ENCODE results near the gene CEP112. TPM values are rescaled to one million over a fixed set of nuclear protein-coding genes. Genes with fewer than 3 reads are reported as not detected.
"Not testable (repeated sequence)": the region's sequence is repeated elsewhere in the genome, so short reads cannot be mapped to it uniquely, and the experiment has no call there.

Gene CEP112
- total RNA-seq, 1 donor from 2014 or later = 14.8 TPM

DNA sequence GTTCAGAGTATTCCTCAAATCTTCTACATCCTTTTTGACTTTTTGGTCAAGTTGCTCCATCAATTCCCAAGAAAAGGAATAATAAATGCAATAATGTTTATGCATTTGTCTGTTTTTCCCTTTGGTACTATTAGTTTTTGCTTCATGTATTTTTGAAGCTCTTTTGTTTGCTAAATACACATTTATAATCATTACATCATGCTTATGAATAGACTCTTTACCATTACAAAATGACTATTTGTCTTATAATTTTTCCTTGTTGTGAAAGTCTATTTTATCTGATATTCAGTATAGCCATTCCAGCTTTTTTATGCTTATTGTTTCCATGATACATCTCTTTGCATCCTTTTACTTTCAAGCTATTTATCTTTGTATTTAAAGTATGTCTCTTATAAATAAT, 41.2 kb downstream of the CEP112 start:
- no peak for DNase-seq

DNA sequence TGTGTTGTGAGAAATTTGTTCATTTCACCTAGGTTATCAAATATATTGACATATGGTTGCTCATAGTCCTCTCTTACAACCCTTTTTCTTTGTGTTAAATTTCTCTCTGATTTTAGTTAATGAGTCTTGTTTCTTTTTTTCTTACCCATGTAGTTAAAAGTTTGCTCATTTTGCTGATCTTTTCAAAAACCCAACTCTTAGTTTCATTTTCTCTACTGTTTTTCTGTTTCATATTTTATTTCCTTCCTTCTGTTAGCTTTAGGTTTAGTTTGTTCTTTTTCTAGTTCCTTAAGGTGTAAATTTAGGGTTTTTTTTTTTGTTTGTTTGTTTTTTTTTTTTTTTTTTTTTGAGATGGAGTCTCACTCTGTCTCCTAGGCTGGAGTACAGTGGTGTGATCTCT, 42.4 kb downstream of the CEP112 start:
- DNase-seq = no peak

- no peak for DNase-seq
Observed at GRCh38 chr17:66146394-66146793, 45.5 kb downstream of the CEP112 start.

DNA sequence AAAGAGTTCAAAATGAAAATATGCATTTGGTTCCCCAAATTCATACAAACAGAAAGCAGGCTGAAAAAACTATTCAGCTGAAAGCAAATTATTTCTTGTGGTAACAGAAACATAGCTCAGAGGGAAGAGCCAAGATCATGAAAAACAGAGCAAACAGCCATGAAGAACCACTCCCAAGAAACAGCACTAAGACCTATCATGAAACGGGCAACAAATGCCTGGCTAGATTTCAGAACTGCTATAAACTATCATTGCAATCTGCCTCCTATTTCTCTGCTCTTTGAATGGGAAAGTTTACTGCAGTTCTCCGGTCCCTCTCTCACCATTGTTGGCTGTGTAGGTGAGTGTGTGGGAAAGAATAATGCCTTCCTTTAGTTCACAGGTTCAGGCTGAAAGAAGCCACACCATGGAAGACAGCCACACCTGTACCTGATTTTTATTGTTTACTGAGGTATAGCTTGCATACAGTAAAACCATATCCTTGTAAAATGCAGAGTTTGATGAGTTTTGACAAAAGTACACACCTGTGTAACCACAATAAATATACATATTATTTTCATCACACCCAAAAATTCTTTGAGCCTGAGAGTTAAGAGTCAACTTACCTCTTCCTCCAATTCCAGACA, 48.2 kb downstream of the CEP112 start:
- DNase-seq = no peak

- no peak for DNase-seq
Observed at GRCh38 chr17:66142428-66142827, 49.5 kb downstream of the CEP112 start.

- DNase-seq = peak; percentile 3
Observed at GRCh38 chr17:66138120-66138519, 53.8 kb downstream of the CEP112 start.

DNA sequence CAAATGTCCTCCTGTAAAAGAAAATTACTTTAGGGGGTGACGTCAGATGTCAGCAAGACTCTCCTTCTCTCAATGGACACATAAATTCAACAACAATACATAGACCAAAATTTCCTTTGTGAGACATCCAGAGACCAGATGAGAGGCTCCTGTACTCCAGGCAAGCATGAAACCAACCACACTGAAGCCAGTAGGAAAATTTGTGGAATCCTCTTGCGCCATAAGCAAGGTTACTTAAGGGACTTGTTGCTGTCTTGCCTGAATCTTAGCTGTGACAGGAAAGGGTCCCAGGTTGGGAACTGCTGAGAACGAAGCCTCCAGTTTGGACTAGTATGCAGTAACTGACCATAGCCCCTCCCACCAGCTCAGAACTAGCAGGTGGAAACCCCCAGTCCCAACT, 56.0 kb downstream of the CEP112 start:
- DNase-seq = no peak

DNA sequence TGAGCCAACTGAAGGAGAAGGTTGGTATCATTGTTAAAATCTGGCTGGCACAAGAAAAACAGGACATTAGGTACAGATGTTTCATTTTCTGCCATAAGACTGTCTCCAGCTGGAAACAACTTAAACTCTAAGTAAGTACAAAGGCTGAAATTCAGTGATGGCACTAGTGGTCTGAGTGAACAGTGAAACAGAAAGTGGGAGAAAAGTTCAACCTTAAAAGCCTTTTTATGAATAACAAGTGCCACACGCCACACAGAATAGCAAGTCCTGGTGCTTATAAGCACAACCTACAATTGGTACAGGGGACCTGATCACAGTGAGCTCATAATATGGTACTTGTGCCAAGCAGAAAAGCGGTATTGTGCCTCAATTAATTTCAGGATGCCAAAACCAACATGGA, 56.7 kb downstream of the CEP112 start:
- no peak for DNase-seq

DNA sequence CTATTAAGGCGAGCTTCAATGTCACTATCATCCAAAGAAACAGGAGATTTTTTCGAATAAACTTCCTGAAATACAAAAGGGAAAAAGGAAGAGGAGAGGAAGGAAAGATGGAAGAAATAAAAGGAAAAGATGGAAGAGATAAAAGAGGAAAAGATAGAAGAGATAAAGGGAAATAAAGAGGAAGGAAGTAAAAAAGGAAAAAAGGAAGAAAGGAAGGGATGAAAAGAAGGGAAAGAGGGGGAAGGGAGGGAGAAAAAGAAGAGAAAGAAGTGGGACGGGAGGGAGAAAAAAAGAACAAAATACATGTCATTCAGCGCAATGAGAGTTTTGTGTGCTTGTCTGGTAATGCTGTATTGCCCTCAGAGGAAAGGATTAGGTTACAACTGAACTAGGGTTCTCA, 62.2 kb downstream of the CEP112 start:
- DNase-seq = no peak

- no peak for DNase-seq
Observed at GRCh38 chr17:66126231-66126630, 65.7 kb downstream of the CEP112 start.

DNA sequence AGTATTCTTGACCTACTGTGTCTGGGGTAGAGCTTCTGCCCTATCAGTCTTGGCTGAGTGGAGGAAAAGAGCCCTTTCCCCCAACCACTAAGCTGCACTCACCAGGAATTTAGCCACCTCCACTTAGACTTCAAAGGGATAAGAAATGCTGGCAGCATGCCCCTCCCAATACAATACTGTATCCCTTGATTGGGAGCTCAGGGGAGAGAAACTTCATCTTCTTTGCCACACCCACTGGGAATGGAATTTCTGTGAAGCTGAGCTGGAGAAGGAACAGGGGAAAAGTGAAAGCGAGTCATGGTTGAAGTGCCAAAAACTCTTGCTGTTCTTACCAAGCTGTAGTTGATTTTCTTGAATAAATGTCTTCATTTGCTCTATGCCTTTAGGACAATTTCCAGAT, 68.8 kb downstream of the CEP112 start:
- no peak for DNase-seq

DNA sequence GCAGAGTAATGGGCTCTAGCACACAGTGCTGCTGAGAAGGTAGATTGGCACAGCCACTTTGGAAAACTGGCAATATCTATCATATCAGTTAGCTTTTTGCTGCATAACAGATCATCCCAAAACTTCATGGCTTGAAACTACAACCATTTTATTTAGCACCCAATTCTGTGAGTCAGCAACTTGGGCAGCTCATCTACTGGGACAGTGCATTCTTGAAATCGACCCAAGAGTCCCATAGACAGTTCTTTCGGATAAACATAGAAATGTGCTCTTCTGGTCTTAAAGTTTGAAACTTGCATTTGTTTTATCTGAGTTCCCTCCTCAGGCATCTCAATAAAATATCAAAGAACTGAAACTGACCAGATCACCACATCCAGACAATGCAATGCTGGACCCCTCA, 76.7 kb downstream of the CEP112 start:
- DNase-seq = no peak

DNA sequence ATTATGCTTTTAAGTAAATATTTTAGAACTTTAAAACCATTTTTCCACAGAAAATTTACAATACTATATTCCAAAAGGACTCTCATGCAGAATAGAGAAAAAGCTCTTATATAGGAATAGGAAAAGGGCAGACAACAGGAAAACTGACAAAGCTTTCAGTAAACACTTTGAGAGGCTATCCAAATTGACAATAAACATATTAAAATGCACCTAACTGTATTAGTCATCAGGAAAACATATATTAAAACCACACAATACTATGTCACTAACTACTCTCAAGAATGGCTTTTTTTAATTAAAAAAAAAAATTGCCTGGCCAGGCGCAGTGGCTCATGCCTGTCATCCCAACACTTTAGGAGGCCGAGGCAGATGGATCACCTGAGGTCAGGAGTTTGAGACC, 77.3 kb downstream of the CEP112 start:
- DNase-seq = no peak

GRCh38 chr17:66107731-66108130, 84.2 kb downstream of the CEP112 start:
- no peak for DNase-seq

DNA sequence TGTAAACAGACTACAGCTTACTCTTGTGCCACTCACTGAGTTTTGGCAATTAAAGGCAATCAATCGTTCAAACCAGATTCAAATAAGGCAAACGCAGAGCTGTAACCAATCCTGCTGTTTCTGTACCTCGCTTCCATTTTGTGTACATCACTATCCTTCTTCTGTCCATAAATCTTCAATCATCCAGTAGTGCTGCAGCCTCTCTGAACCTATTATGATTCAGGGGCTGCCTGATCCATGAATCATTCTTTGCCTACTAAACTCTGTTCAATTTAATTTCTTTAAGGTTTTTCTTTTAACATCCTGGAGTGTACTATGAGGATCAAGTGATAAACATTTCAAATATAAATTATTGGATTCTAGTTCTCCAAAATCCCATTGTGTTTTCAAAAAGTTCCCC, 93.9 kb downstream of the CEP112 start:
- no peak for DNase-seq

DNA sequence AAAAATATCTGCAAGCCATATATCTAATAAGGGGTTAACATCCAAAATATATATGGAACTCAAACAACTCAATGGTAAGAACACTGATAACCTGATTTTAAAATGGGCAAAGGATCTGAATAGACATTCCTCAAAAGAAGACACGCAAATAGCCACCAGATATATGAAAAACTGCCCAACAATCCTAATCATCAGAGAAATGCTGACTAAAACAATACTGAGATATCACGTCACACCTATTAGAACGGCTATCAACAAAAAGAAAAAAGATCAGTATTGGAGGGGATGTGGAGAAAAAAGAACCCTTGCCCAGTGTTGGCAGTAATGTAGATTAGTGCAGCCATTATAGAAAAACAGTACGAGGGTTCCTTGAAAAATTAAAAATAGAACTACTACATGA, 97.2 kb downstream of the CEP112 start:
- no peak for DNase-seq

DNA sequence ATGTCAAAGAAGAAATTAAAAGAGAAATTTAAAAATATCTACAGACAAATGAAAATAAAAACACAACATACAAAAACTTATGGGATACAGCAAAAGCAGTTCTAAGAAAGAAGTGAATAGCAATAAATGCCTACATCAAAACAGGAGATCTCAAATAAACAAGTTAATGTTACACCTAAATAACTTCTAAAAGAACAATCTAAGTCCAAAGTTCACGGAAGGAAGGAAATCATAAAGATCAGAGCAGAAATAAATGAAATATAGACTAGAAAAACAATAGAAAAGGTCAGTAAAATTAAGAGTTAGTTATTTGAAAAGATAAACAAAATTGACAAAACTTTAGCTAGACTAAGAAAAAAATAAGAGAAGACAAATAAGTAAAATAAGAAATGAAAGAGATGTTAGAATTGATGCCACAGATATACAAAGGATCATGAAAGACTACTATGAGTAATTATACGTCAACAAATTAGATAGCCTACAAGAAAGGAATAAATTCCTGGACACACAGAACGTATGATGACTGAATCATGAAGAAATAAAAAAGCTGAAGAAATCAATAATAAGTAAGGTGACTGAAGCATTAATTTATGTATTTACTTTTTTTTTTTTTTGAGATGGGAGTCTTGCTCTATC, 100.4 kb downstream of the CEP112 start:
- DNase-seq = no peak

GRCh38 chr17:66089764-66090163, 102.2 kb downstream of the CEP112 start:
- no peak for DNase-seq

DNA sequence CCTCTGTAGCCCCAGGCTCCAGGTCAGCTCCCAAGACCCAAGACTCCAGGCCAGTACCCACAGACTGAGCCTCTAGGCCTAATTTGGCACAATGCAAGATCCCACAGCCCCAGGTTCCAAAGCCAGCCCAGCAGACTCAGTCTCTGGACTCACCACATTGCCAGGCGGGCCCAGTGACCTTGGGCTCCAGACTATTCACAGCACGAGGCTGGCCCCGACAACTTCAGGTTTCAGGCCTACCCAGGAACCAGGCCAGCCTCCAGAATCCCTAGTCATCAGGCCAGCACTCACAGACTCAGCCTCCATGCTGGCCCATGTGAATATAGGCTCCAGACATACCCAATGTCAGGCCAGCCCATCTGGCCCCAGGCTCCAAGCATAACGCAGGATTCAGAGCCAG, 103.8 kb downstream of the CEP112 start:
- no peak for DNase-seq

- no peak for DNase-seq
Observed at GRCh38 chr17:66087073-66087472, 104.9 kb downstream of the CEP112 start.

DNA sequence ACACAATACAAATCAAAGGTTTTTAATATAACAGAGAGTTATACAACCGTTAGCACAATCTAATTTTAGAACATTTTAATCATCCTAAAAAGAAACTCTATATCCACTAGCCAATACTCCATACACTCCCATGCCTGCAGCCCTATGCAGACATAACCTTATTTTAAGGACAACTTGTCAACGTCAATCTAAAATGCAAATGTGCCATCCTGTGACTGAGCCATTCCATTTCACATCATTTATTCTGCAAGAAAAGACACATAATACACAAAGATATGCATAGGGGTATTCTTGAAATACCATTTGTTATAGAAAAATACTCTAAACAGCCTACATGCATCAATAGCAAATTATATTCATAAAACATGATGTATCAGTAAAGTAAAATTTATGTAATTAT, 106.7 kb downstream of the CEP112 start:
- DNase-seq = no peak

GRCh38 chr17:66080670-66081069, 111.3 kb downstream of the CEP112 start:
- not testable (repeated sequence) for DNase-seq

- DNase-seq = peak; percentile 22
Observed at GRCh38 chr17:66076546-66077190, 115.3 kb downstream of the CEP112 start.

GRCh38 chr17:66073384-66073783, 118.5 kb downstream of the CEP112 start:
- no peak for DNase-seq
